Measurements from ENCODE around the gene PTTG1IP. TPM values are rescaled to one million over a fixed set of nuclear protein-coding genes. Genes with fewer than 3 reads are reported as not detected.
"Not testable (repeated sequence)": the region's sequence is repeated elsewhere in the genome, so short reads cannot be mapped to it uniquely, and the experiment has no call there.

The PTTG1IP gene
- total RNA-seq, 1 donor from 2014 or later = 73.9 TPM

GRCh38 chr21:44886113-44887075, 12.9 kb upstream of the PTTG1IP start:
- no peak for DNase-seq (ENCODE audit: low spot score)

GRCh38 chr21:44885615-44886014, 12.1 kb upstream of the PTTG1IP start:
- DNase-seq (ENCODE audit: low spot score) (peak; percentile 88), ATAC-seq (peak; percentile 84)

More at GRCh38 chr21:44886113-44887075, 12.9 kb upstream of the PTTG1IP start:
- no peak for ATAC-seq

GRCh38 chr21:44884097-44884496, 10.6 kb upstream of the PTTG1IP start:
- peak; percentile 37 for ATAC-seq
- DNase-seq (ENCODE audit: low spot score) = no peak

GRCh38 chr21:44883250-44883649, 9.8 kb upstream of the PTTG1IP start:
- DNase-seq (ENCODE audit: low spot score) (no peak), ATAC-seq (no peak)

GRCh38 chr21:44881198-44881872, 7.8 kb upstream of the PTTG1IP start:
- DNase-seq (ENCODE audit: low spot score) (no peak), ATAC-seq (no peak)

- DNase-seq (ENCODE audit: low spot score) = no peak
- ATAC-seq = no peak
Observed at GRCh38 chr21:44880405-44881197, 7.1 kb upstream of the PTTG1IP start.

GRCh38 chr21:44879238-44879637, 5.7 kb upstream of the PTTG1IP start:
- DNase-seq (ENCODE audit: low spot score); ATAC-seq: not testable (repeated sequence)

- DNase-seq (ENCODE audit: low spot score) (peak; percentile 76), ATAC-seq (no peak)
Observed at GRCh38 chr21:44878053-44878982, 4.8 kb upstream of the PTTG1IP start.

GRCh38 chr21:44876849-44877575, 3.5 kb upstream of the PTTG1IP start:
- ATAC-seq (no peak), DNase-seq (ENCODE audit: low spot score) (no peak)

- DNase-seq (ENCODE audit: low spot score) (no peak), ATAC-seq (no peak)
Observed at GRCh38 chr21:44875316-44875700, 1.8 kb upstream of the PTTG1IP start.

- peak; percentile 96 for DNase-seq (ENCODE audit: low spot score)
- peak; percentile 50 for ATAC-seq
Observed at GRCh38 chr21:44874497-44875315, 1.2 kb upstream of the PTTG1IP start.

- ATAC-seq (no peak), DNase-seq (ENCODE audit: low spot score) (no peak)
Observed at GRCh38 chr21:44874240-44874496, 678 bp upstream of the PTTG1IP start.

GRCh38 chr21:44872649-44873355, 688 bp downstream of the PTTG1IP start:
- peak; percentile 2 for ATAC-seq

GRCh38 chr21:44872323-44872648, 1.2 kb downstream of the PTTG1IP start:
- DNase-seq (ENCODE audit: low spot score) (no peak), ATAC-seq (peak; percentile 8)

More at GRCh38 chr21:44872649-44873355, 688 bp downstream of the PTTG1IP start:
- peak; percentile 65 for DNase-seq (ENCODE audit: low spot score)

GRCh38 chr21:44871576-44872269, 1.8 kb downstream of the PTTG1IP start:
- DNase-seq (ENCODE audit: low spot score) (peak; percentile 73), ATAC-seq (peak; percentile 24)

GRCh38 chr21:44870748-44871495, 2.6 kb downstream of the PTTG1IP start:
- ATAC-seq = peak; percentile 10
- DNase-seq (ENCODE audit: low spot score) = peak; percentile 89
